HepG2 (cell line): ENCODE measurements around the gene NTSR2. TPM values are rescaled to one million over a fixed set of nuclear protein-coding genes. Genes with fewer than 3 reads are reported as not detected.
A peak's percentile ranks its signal among the peaks of the same experiment; 100 is the strongest.

Experiments
- AKAP8 ChIP-seq: sonication (generic); formaldehyde crosslinking; IDR thresholded peaks from 2 replicates; pipeline ENCODE4 v1.5.1; 2020; ENCODE audit warnings: mild to moderate bottlenecking, missing genetic modification reagents
- DPF2 ChIP-seq: sonication (generic); formaldehyde crosslinking; IDR thresholded peaks from 2 replicates; pipeline ENCODE4 v1.4.0; 2020; ENCODE audit warnings: mild to moderate bottlenecking, low read depth, missing genetic modification reagents, borderline replicate concordance
- HMGXB4 ChIP-seq, 2 experiments: sonication (generic) in 1 of 2; formaldehyde crosslinking in 1 of 2; IDR thresholded peaks; 2 replicates each; pipeline versions ENCODE4 v1.4.0 to v1.6.1; 2018 to 2020; ENCODE audit warnings: missing genetic modification reagents in 2 of 2, borderline replicate concordance in 1 of 2, low read depth in 1 of 2, mild to moderate bottlenecking in 1 of 2, missing biosample characterization in 1 of 2
- HNRNPUL1 ChIP-seq: fragments of 200-400 bp; formaldehyde crosslinking; IDR thresholded peaks from 2 replicates; pipeline ENCODE4 v1.6.1; 2017; ENCODE audit warnings: low read depth, mild to moderate bottlenecking, low read length, moderate library complexity
- MATR3 ChIP-seq: sonication (generic); formaldehyde crosslinking; IDR thresholded peaks from 2 replicates; pipeline ENCODE4 v1.4.0; 2020; ENCODE audit warnings: missing genetic modification reagents
- REPIN1 ChIP-seq: sonication (generic); formaldehyde crosslinking; IDR thresholded peaks from 2 replicates; pipeline ENCODE4 v1.8.0; 2022; ENCODE audit warnings: missing genetic modification reagents, low read depth, mild to moderate bottlenecking, borderline replicate concordance
- RXRB ChIP-seq: IDR thresholded peaks from 2 replicates; pipeline ENCODE4 v1.6.1; 2016; ENCODE audit warnings: borderline replicate concordance, missing genetic modification reagents, missing compliant biosample characterization
- SOX6 ChIP-seq, 2 experiments: fragments of 450-650 bp in 1 of 2; sonication (generic) in 1 of 2; formaldehyde crosslinking in 1 of 2; IDR thresholded peaks; 2 replicates each; pipeline versions ENCODE4 v1.4.0 to v1.6.1; 2017 to 2020; ENCODE audit warnings: antibody characterized with exemption in 1 of 2, mild to moderate bottlenecking in 1 of 2, missing genetic modification reagents in 1 of 2
- XBP1 ChIP-seq: sonication (generic); formaldehyde crosslinking; IDR thresholded peaks from 2 replicates; pipeline ENCODE4 v1.5.0; 2020; ENCODE audit warnings: missing genetic modification reagents
- ZBTB10 ChIP-seq: sonication (generic); formaldehyde crosslinking; IDR thresholded peaks from 2 replicates; pipeline ENCODE4 v1.4.0; 2020; ENCODE audit warnings: missing genetic modification reagents, borderline replicate concordance
- ZEB1 ChIP-seq: IDR thresholded peaks from 2 replicates; pipeline ENCODE4 v1.6.1; 2012; ENCODE audit warnings: mild to moderate bottlenecking, low read depth, inconsistent platforms; ENCODE audit not compliant: insufficient replicate concordance
- ZNF12 ChIP-seq: sonication (generic); formaldehyde crosslinking; IDR thresholded peaks from 2 replicates; pipeline ENCODE4 v1.5.0; 2020; ENCODE audit warnings: missing genetic modification reagents
- ZNF224 ChIP-seq: sonication (generic); formaldehyde crosslinking; IDR thresholded peaks from 2 replicates; pipeline ENCODE4 v1.5.0; 2020; ENCODE audit warnings: mild to moderate bottlenecking, missing genetic modification reagents
- ZNF512B ChIP-seq: sonication (generic); formaldehyde crosslinking; IDR thresholded peaks from 2 replicates; pipeline ENCODE4 v1.5.1; 2020; ENCODE audit warnings: missing genetic modification reagents, mild to moderate bottlenecking, borderline replicate concordance
- polyA plus RNA-seq, 8 experiments: library from polyadenylated mRNA; depleted of rRNA in 3 of 8; stranded (reverse) in 7 of 8; unstranded in 1 of 8; fragments of >200 nt; fragmentation: Illumina TruSeq in 4 of 8; extraction: Trizol in 4 of 8; gene quantifications; 2 replicates each; pipeline versions ENCODE4 v1.2.1 to v1.2.3, GENCODE V29; 2011 to 2016; ENCODE audit warnings: low read depth in 4 of 8, missing spikeins in 1 of 8, mixed read lengths in 1 of 8; ENCODE audit not compliant: insufficient read depth in 1 of 8
- total RNA-seq, 5 experiments: library from RNA; depleted of rRNA; stranded (reverse); fragments of >200 nt; fragmentation: Illumina TruSeq; extraction: Trizol; gene quantifications; 2 replicates each; pipeline ENCODE4 v1.2.3, GENCODE V29; 2016; ENCODE audit warnings: low read depth in 1 of 5
- TF ChIP-seq, protein P1 (sequence below): fragments of 450-650 bp; IDR thresholded peaks from 2 replicates; pipeline ENCODE4 v1.6.1; 2016
- TF ChIP-seq, protein P2 (sequence below): IDR thresholded peaks from 2 replicates; pipeline ENCODE4 v1.6.1; 2012; ENCODE audit warnings: low read depth, low read length, improper control_type of control experiment

Gene NTSR2
- total and polyA plus RNA-seq, 2 of the 13 experiments (the other 11 are each of a cell fraction or from before 2014, with no cell fraction given), result not detected

DNA sequence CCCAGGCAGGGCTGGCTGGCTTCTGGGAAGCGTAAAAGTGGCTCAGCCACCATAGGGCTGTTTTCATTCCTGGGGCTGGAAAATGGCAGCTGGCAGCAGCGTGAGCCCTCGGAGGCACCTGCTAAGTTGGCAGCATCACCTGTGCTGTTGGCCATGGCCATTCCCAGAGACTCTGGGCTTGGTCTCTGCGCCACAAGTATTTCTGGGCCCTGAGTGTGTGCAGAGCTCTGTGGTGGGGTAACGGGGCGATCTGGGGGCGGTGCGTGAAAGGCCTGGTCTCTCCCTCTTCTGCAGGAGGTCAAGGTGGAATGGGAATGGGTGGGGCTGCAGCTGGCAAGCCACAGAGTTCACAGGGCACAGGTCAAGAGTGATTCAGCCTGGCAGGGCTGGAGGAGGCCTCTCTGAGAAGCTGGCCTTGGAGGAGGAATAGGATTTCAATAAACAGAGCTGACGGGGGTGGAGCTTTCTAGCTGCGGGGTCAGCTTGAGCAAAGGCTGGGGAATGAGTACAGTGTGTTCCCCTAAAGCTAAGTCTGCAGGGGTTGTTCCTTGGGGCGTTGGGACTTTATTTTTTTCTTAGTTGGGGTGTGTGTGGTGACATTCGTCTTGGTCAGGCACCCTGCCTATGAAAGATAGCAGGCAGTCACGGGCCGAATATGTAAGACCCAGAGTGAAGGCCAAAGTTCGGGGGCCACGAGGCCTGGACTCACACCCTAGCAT lies 10.3 kb upstream of the NTSR2 start (continued):
- TF ChIP-seq ZNF512B (CRISPR knock-in tag) (0 out of 2 replicates have a peak, but pooled peaks have one; percentile 11), DPF2 (CRISPR knock-in tag) (0 out of 2 replicates have a peak, but pooled peaks have one; percentile 36), AKAP8 (CRISPR knock-in tag) (no peak), ZNF12 (CRISPR knock-in tag) (no peak), MATR3 (CRISPR knock-in tag) (no peak), SOX6 (IDR thresholded peaks at IDR 0.05) (no peak), SOX6 (CRISPR knock-in tag; IDR thresholded peaks at IDR 0.05) (peak; percentile 43; the same call in 1 of the 2 replicates), ZEB1 (no peak), XBP1 (CRISPR knock-in tag) (no peak), ZNF224 (CRISPR knock-in tag) (no peak), HNRNPUL1 (no peak), REPIN1 (CRISPR knock-in tag) (no peak), HMGXB4 (CRISPR knock-in tag; IDR thresholded peaks at IDR 0.05; ENCODE audit: borderline replicate concordance in 1 of 2, low read depth in 1 of 2) (peak in 1 of 2 experiments; percentile 33; a peak in 1 of 4 replicates), RXRB (peak; percentile 72; the same call in 1 of the 2 replicates), ZBTB10 (CRISPR knock-in tag) (no peak)
- TF ChIP-seq, protein P1, sequence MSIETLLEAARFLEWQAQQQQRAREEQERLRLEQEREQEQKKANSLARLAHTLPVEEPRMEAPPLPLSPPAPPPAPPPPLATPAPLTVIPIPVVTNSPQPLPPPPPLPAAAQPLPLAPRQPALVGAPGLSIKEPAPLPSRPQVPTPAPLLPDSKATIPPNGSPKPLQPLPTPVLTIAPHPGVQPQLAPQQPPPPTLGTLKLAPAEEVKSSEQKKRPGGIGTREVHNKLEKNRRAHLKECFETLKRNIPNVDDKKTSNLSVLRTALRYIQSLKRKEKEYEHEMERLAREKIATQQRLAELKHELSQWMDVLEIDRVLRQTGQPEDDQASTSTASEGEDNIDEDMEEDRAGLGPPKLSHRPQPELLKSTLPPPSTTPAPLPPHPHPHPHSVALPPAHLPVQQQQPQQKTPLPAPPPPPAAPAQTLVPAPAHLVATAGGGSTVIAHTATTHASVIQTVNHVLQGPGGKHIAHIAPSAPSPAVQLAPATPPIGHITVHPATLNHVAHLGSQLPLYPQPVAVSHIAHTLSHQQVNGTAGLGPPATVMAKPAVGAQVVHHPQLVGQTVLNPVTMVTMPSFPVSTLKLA, result no peak
- TF ChIP-seq, protein P2, sequence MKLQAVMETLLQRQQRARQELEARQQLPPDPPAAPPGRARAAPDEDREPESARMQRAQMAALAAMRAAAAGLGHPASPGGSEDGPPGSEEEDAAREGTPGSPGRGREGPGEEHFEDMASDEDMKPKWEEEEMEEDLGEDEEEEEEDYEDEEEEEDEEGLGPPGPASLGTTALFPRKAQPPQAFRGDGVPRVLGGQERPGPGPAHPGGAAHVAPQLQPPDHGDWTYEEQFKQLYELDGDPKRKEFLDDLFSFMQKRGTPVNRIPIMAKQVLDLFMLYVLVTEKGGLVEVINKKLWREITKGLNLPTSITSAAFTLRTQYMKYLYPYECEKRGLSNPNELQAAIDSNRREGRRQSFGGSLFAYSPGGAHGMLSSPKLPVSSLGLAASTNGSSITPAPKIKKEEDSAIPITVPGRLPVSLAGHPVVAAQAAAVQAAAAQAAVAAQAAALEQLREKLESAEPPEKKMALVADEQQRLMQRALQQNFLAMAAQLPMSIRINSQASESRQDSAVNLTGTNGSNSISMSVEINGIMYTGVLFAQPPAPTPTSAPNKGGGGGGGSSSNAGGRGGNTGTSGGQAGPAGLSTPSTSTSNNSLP, result no peak
